Stomach (tissue), 9 donors: ENCODE results near the gene MYBPH. TPM values are rescaled to one million over a fixed set of nuclear protein-coding genes. Genes with fewer than 3 reads are reported as not detected.

Experiments used
- DNase-seq, 2 donors: peaks; one replicate each; pipeline versions ENCODE4 v3.0.0 to v3.0.0-alpha.2; 2013 to 2019
- H3K27ac ChIP-seq, 5 donors: fragments of 200-600 bp in 4 of 5; sonication (generic) in 4 of 5; one replicate each; pipeline ENCODE4 v1.5.1; 2013 to 2019; ENCODE audit warnings: mild to moderate bottlenecking in 1 of 5, moderate library complexity in 1 of 5
- H3K27me3 ChIP-seq, 3 donors: fragments of 200-600 bp; sonication (generic); one replicate each; pipeline ENCODE4 v1.5.1; 2017 to 2019; ENCODE audit warnings: mixed run types in 1 of 3
- H3K36me3 ChIP-seq, 4 donors: fragments of 200-600 bp; sonication (generic); 1 replicate in 3 of 4; 2 replicates in 1 of 4; pipeline ENCODE4 v1.5.1; 2016 to 2019
- H3K4me1 ChIP-seq, 4 donors: fragments of 200-600 bp; sonication (generic); one replicate each; pipeline ENCODE4 v1.5.1; 2016 to 2019
- H3K4me3 ChIP-seq, 4 donors: fragments of 200-600 bp; sonication (generic) in 3 of 4; one replicate each; pipeline ENCODE4 v1.5.1; 2016 to 2019; ENCODE audit warnings: mild to moderate bottlenecking in 1 of 4
- H3K9me3 ChIP-seq, 4 donors: fragments of 200-600 bp; sonication (generic); one replicate each; pipeline ENCODE4 v1.5.1; 2016 to 2019
- EP300 ChIP-seq: sonication (generic); formaldehyde crosslinking; IDR thresholded peaks from one replicate; pipeline ENCODE4 v1.6.1; 2017; ENCODE audit warnings: antibody characterized with exemption
- POLR2A ChIP-seq, 4 donors: fragments of 450-650 bp; IDR thresholded peaks; one replicate each; pipeline ENCODE4 v1.6.1; 2016; ENCODE audit warnings: antibody characterized with exemption in 4 of 4, control low read depth in 2 of 4, mild to moderate bottlenecking in 1 of 4, moderate library complexity in 1 of 4
- POLR2AphosphoS5 ChIP-seq, 3 donors: sonication (generic); formaldehyde crosslinking; IDR thresholded peaks; one replicate each; pipeline ENCODE4 v1.6.1; 2016; ENCODE audit warnings: antibody characterized with exemption in 3 of 3
- WGBS, 5 donors: extraction: QIAGEN DNeasy Blood & Tissue Kit in 3 of 5; methylation state at CpG; one replicate each; pipeline versions ENCODE4 v1.1.5 to v1.1.7; 2013 to 2018; 5-methylcytosine and 5-hydroxymethylcytosine counted together
- intact Hi-C: fragments of 100-400 bp; cut with DNase I; formaldehyde crosslinking; loops from one replicate; pipeline ENCODE4 v1.15.1; 2023; ENCODE audit warnings: low total_unique reads
- polyA plus RNA-seq, 3 donors: library from polyadenylated mRNA; stranded (reverse); fragments of 200-250 nt; gene quantifications; one replicate each; pipeline ENCODE4 v1.2.3, GENCODE V29; 2013
- total RNA-seq, 5 donors: library from RNA; depleted of rRNA; stranded (reverse); fragments of >200 nt; gene quantifications; one replicate each; pipeline versions ENCODE4 v1.1.0 to v1.2.3, GENCODE V29; 2014 to 2016
- TF ChIP-seq, protein P1 (sequence below), 7 experiments: fragments of 450-650 bp in 4 of 7; fragments of 200-600 bp in 3 of 7; sonication (generic) in 3 of 7; IDR thresholded peaks; one replicate each; pipeline ENCODE4 v1.5.1; 2016 to 2019; ENCODE audit warnings: antibody characterized with exemption in 7 of 7, control low read depth in 2 of 7, mild to moderate bottlenecking in 1 of 7
- donor health status: healthy with polysubstance abuse.
- donor health status: Bipolar disorder and iron deficiency.
- donor health status: healthy.

MYBPH gene
- total and polyA plus RNA-seq, 8 donors: 0.05 to 0.19 TPM; not detected in 6

DNA sequence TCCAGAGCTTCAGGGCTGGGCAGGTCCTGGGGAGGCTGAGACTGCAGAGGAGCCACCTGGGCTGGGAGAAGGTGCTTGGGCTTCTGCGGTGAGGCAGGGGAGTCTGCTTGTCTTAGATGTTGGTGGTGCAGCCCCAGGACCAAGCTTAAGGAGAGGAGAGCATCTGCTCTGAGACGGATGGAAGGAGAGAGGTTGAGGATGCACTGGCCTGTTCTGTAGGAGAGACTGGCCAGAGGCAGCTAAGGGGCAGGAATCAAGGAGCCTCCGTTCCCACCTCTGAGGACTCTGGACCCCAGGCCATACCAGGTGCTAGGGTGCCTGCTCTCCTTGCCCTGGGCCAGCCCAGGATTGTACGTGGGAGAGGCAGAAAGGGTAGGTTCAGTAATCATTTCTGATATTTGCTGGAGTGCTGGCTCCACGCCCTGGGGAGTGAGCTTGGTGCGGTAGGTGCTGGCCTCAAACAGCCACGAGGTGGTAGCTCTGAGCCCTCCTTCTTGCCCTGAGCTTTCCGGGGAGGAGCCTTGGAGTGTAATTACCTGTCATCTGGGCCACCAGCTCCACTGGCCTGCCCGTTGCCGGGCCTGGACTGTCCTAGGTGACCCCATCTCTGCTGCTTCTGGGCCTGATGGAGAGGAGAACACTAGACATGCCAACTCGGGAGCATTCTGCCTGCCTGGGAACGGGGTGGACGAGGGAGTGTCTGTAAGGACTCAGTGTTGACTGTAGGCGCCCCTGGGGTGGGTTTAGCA lies 9.3 kb downstream of the MYBPH start:
- peak; percentile 68 to 77 for DNase-seq
- 43 to 63% (median 49%) methylated on average over 12 to 14 of the region's 14 CpGs for WGBS, 5 donors
- peaks cover 0 to 12% (median 0%) of the 10 kb centered on the region in 3 donors for H3K27me3 ChIP-seq
- no peak overlapping the region for H3K4me3 ChIP-seq
- no peaks in the 10 kb centered on the region for H3K36me3 ChIP-seq
- peaks cover 0 to 9% (median 0%) of the 10 kb centered on the region in 4 donors for H3K4me1 ChIP-seq
- TF ChIP-seq, protein P1, sequence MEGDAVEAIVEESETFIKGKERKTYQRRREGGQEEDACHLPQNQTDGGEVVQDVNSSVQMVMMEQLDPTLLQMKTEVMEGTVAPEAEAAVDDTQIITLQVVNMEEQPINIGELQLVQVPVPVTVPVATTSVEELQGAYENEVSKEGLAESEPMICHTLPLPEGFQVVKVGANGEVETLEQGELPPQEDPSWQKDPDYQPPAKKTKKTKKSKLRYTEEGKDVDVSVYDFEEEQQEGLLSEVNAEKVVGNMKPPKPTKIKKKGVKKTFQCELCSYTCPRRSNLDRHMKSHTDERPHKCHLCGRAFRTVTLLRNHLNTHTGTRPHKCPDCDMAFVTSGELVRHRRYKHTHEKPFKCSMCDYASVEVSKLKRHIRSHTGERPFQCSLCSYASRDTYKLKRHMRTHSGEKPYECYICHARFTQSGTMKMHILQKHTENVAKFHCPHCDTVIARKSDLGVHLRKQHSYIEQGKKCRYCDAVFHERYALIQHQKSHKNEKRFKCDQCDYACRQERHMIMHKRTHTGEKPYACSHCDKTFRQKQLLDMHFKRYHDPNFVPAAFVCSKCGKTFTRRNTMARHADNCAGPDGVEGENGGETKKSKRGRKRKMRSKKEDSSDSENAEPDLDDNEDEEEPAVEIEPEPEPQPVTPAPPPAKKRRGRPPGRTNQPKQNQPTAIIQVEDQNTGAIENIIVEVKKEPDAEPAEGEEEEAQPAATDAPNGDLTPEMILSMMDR (IDR thresholded peaks at IDR 0.05): peak in 1 of 7 experiments; percentile 16
- TF ChIP-seq POLR2A (IDR thresholded peaks at IDR 0.05) (no peak), POLR2AphosphoS5 (IDR thresholded peaks at IDR 0.05) (no peak)
- H3K27ac ChIP-seq: no peak overlapping the region
- intact Hi-C loops: no loop called here
- no peaks in the 10 kb centered on the region for H3K9me3 ChIP-seq

DNA sequence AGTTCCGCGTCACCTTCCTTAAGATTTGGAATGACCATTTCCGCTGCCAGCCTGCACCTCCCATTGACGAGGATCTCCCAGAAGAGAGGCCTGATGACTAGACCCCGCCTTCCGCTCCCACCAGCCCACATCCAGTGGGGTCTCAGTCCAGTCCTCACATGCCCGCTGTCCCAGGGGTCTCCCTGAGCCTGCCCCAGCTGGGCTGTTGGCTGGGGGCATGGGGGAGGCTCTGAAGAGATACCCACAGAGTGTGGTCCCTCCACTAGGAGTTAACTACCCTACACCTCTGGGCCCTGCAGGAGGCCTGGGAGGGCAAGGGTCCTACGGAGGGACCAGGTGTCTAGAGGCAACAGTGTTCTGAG lies 9.8 kb downstream of the MYBPH start:
- TF ChIP-seq POLR2A (IDR thresholded peaks at IDR 0.05) (no peak), POLR2AphosphoS5 (IDR thresholded peaks at IDR 0.05) (no peak), EP300 (no peak)
- TF ChIP-seq, protein P1 (IDR thresholded peaks at IDR 0.05): no peak
- intact Hi-C loops: no loop called here
- H3K36me3 ChIP-seq: no peaks in the 10 kb centered on the region
- no peak overlapping the region for H3K4me3 ChIP-seq
- DNase-seq: no peak
- peaks cover 0 to 9% (median 0%) of the 10 kb centered on the region in 4 donors for H3K4me1 ChIP-seq
- H3K9me3 ChIP-seq: no peaks in the 10 kb centered on the region
- 88 to 98% (median 97%) methylated on average over 7 to 8 of the region's 8 CpGs for WGBS, 5 donors
- H3K27ac ChIP-seq: no peak overlapping the region
- H3K27me3 ChIP-seq: peaks cover 0 to 12% (median 0%) of the 10 kb centered on the region in 3 donors

DNA sequence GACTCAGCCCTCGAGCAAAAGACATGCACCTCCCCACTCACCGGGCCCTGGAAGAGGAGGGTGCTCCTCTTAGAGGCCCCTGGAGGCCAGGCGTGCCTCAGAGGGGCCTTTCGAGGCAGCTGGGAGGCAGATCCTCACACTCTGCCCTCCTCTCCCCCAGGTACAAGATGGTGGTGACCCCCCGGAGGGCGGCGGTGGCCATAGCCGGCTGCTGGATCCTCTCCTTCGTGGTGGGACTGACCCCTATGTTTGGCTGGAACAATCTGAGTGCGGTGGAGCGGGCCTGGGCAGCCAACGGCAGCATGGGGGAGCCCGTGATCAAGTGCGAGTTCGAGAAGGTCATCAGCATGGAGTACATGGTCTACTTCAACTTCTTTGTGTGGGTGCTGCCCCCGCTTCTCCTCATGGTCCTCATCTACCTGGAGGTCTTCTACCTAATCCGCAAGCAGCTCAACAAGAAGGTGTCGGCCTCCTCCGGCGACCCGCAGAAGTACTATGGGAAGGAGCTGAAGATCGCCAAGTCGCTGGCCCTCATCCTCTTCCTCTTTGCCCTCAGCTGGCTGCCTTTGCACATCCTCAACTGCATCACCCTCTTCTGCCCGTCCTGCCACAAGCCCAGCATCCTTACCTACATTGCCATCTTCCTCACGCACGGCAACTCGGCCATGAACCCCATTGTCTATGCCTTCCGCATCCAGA lies 10.4 kb downstream of the MYBPH start:
- TF ChIP-seq, protein P1 (IDR thresholded peaks at IDR 0.05): no peak
- no peak for TF ChIP-seq EP300
- TF ChIP-seq POLR2A (IDR thresholded peaks at IDR 0.05): no peak
- no peak for TF ChIP-seq POLR2AphosphoS5 (IDR thresholded peaks at IDR 0.05)
- Histone ChIP-seq H3K4me1 (peaks cover 0 to 9% (median 0%) of the 10 kb centered on the region in 4 donors), H3K27me3 (peaks cover 0 to 12% (median 0%) of the 10 kb centered on the region in 3 donors), H3K9me3 (no peaks in the 10 kb centered on the region), H3K4me3 (no peak overlapping the region), H3K27ac (no peak overlapping the region), H3K36me3 (no peaks in the 10 kb centered on the region)
- no peak for DNase-seq
- intact Hi-C loops: no loop called here
- 91 to 96% (median 95%) methylated on average over 19 to 28 of the region's 28 CpGs for WGBS, 5 donors

DNA sequence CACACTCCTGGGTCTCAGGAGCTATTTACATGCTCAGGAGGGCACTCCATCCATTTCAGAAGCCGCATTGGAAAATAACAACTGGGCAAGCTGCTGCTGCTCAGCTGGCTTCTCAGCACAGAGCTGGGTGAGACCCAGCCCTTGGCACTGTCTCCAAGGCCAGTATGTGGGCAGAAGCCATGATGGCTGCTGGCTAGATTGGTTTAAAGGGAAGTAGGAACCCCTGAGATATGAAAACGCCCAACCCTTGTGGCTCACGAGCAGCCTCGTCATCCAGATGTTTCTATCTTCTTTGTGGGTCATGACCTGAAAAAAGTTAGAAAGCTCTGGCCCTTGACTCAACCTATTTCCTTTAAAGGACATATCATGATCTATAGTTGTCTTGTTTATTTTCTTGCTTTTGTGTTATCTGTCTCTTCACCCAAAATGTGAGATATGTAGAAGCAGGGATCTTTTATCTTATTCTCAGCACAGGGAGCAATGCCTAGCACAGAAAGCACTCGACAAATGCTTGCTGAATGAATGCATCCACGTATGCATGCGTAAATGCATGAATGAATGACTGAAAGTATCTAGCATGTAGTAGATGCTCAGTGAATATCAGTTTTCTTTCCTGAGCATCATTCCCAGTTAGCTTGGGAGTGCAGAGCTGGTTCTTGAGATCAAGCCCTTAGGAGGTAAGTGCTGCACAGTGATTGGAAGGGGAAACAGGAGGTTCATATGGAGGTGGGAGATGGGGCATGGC lies 11.6 kb downstream of the MYBPH start:
- DNase-seq: no peak
- Histone ChIP-seq H3K27me3 (peaks cover 0 to 12% (median 0%) of the 10 kb centered on the region in 3 donors), H3K4me3 (no peak overlapping the region), H3K36me3 (no peaks in the 10 kb centered on the region), H3K9me3 (no peaks in the 10 kb centered on the region), H3K4me1 (peaks cover 0 to 9% (median 0%) of the 10 kb centered on the region in 4 donors), H3K27ac (no peak overlapping the region)
- TF ChIP-seq, protein P1 (IDR thresholded peaks at IDR 0.05): no peak
- TF ChIP-seq POLR2A (IDR thresholded peaks at IDR 0.05): no peak
- no peak for TF ChIP-seq EP300
- no peak for TF ChIP-seq POLR2AphosphoS5 (IDR thresholded peaks at IDR 0.05)
- 68 to 76% (median 75%) methylated on average over 6 to 7 of the region's 7 CpGs for WGBS, 5 donors
- intact Hi-C loops: no loop called here
